ENCODE data around the gene SLC51A.
"Not testable (repeated sequence)": the region's sequence is repeated elsewhere in the genome, so short reads cannot be mapped to it uniquely, and the experiment has no call there.

The SLC51A gene

DNA sequence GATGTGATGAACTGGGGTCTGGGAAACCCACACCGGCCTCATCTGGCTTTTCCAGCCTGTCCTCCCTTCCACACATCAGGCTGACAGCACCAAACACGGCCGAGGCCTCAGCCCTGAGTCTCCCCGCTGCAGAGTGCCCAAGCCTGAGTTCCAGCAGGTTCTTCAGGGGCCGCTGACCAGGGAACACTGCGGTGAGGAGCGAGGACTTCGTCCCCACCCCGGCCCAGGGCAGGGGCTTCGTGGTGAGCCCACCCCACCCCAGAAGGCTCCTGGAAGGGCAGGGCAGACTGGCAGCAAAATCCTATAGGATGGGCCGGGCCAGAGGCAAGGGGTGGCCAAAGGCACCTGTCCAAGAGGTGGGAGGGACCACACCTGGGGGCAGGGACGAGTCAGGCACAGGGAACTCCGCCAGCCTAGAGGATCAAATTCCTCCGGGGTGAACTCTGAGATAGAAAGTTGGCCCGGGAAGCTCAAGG is at the start of gene SLC51A:
Gene SLC51A (plus strand): TSS at position 446 of the 476 bp plus-strand sequence. CDS start 179 bp downstream, outside the sequence.
- no peak for DNase-seq

DNA sequence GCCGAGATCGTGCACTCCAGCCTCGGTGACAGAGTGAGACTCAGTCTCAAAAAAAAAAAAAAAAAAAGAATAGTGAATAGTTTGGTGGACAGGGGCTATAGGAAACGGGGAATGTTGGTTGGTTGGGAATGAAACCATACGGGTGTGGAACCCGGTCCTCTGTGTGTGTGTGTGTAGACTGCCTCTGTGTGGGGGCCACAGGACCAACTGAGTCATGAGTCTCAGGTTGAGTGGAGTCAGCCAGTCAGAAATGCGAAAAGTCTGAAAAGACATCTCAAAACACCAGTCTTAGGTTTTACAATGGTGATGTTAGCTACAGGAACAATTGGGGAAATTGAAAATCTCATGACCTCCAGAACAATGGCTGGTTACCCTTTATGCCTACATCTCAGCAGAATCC is 49.6 kb upstream of the SLC51A start:
- DNase-seq: no peak

GRCh38 chr3:196168808-196169391 is 47.4 kb upstream of the SLC51A start:
- no peak for DNase-seq

GRCh38 chr3:196169836-196170240 is 46.5 kb upstream of the SLC51A start:
- no peak for DNase-seq

DNA sequence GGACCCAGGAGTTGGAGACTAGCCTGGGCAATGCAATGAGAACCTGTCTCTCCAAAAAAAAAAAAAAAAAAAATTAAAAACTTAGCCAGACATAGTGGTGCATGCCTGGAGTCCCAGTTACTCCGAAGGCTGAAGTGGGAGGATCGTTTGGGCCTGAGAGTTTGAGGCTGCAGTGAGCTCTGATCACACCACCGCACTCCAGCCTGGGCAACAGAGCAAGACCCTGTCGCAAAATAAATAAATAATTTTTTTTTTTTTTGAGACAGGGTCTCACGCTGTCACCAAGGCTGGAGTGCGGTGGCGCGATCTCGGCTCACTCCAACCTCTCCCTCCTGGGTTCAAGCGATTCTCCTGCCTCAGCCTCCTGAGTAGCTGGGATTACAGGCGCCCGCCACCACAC is 46.0 kb upstream of the SLC51A start:
- not testable (repeated sequence) for DNase-seq

GRCh38 chr3:196174652-196175051 is 41.7 kb upstream of the SLC51A start:
- no peak for DNase-seq

DNA sequence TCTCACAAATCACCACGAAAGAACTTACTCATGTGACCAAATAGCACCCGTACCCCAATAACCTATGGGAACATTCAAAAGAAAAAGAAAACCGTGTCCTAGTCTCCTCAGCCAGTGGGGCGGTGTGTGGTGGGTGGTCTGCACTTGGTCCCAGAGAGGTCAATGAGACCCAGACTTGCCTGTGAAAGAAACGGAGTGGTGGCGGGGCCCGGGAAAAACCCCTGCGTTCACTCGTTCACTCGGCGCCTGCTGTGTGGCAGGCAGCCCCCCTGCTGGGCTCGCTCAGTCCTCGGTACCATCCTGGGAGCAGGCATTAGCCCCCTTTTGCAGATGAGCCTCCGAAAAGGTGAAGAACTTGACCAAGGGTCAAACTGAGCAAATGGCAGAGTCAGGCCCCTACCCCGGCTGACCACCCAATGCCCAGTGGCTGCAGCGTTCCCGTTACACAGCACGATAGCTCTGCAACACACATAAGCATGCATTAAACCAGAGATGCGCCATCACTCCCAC is 41.2 kb upstream of the SLC51A start:
- DNase-seq: no peak

- no peak for DNase-seq
These were observed 40.6 kb upstream of the SLC51A start for GRCh38 chr3:196175722-196176121.

GRCh38 chr3:196177567-196177966 is 38.8 kb upstream of the SLC51A start:
- DNase-seq: no peak

DNA sequence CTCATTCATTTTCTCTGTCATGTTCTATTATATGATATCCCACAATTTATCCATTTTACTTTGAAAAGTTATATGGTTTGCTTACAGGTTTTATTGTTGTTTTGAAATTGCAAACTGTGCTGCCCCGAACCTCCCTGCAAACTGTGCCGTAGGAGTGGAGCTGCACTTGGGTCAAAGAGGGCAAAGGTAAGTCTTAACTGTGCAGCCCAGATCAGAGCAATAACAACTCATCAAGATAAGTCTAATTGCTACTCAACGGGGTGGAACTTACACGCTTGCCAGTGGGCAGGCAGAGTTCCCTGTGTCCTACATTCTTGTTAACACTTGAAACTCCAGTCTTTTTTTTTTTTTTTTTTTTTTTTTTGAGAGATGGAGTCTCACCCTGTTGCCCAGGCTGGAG is 38.4 kb upstream of the SLC51A start:
- no peak for DNase-seq

GRCh38 chr3:196178993-196179379 is 37.3 kb upstream of the SLC51A start:
- DNase-seq: no peak

- peak; percentile 49 for DNase-seq
These were observed 36.7 kb upstream of the SLC51A start for GRCh38 chr3:196179380-196180308.

DNA sequence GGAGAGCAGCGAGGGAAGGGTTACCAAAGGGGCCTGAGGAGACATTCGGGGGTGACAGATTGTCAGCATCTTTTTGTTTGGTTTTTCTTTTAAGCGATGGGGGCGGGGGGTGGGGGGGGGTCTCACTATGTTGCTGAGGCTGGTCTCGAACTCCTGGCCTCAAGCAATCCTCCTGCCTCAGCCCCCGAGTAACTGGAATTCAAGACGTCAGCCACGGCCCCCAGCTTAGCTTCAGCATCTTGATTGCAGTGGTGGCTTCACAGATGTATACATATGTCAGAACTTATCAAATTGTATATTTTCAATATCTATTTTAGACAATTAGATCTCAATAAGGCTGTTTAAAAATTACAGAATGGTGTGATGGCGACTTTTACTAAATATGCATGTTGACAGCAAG is 36.0 kb upstream of the SLC51A start:
- DNase-seq: no peak

DNA sequence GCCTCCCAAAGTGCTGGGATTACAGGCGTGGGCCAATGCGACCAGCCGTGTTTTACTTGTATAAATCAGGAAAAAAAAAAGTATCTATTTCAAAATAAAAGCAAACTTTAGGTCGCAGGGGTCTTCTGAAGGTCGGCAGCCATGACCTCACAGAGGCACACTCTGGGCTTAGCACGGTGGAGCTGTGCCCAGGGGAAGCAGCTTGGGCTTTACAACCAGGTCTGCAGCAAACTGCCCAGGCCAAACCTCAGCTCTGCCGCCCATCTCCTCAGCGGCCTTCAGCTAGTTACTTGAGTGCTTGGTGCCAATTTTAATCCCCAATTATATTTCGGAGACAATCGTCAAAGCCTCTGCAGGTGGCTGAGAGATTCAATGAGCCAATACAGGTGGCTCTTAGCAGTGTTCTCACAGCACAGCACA is 35.2 kb upstream of the SLC51A start:
- DNase-seq: no peak

DNA sequence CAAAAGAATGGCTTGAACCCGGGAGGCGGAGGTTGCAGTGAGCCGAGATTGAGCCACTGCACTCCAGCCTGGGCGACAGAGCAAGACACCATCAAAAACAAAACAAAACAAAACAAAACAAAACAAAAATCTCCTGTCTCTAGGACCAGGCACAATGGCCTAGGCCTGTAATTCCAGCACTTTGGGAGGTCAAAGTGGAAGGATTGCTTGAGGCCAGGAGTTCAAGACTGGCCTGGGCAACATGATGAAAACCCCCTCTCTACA is 32.2 kb upstream of the SLC51A start:
- DNase-seq: not testable (repeated sequence)

GRCh38 chr3:196184881-196185280 is 31.5 kb upstream of the SLC51A start:
- DNase-seq: no peak

DNA sequence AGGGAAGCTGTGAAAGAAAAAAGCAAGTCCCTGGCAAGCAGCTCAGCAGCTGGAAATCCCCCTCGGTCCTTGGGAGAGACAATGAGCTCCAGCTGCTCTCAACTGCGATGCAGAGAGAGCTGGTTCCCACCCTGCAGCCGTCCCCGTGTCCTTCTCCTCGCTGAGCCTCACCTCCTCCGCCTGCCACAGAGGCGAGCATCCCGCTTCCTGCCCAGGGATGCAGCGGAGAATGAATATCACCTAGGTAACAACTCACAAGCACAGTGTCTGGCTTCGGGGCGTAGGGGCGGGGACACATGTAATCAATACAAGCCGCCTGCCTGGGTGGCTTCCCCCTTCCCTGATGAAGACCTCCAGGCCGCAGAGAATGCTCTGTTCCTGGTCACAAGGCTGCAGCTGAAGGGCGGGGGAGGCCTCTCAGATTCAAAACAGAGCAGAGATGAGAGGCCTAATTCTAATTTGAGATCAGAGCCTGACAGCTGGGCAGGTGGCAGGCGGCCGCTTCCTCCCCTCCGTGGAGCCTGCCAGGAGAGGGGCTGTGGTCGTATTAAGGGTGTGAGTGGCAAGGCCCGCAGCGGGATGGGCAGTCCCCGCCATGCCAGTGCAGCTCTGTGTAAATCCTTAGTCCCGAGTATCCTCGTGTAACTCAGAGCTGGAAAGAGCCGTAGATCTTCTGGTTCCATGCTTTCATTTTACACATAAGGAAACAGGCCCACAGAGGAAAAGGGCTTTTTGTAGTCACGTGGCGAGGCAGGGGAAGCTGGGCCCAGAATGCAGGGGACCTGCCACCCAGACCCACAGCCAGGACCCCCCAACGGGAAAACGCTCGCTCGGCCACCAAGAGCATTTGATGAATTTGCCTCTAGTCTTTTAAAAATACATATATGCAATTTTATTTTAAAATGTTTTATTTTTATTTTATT is 29.4 kb upstream of the SLC51A start:
- no peak for DNase-seq

- DNase-seq: no peak
These were observed 26.6 kb upstream of the SLC51A start for GRCh38 chr3:196189566-196190347.

DNA sequence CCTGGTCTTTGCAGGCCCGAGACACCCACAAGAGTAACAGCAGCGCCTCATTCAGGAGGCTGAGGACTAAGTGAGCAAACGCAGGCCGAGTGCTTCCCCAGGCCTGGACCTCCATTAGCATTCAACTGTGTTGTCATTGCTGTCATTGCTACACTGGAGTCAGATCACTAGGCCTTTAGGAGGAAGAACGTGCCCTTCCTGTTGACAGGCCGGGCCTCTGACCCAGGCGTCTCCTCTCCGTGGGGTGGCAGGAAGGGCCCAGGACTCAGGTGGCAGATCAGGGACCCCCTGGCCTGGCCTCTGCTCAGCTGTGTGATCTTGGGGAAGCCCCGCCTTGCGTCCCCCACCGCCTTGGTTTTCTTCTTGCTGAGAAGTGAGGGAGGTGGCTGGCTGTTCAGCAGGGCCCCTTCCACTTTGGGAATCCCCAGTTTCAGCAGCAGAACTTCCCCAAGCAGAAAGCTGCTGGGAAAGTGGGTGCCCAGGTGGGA is 24.3 kb upstream of the SLC51A start:
- DNase-seq: no peak

DNA sequence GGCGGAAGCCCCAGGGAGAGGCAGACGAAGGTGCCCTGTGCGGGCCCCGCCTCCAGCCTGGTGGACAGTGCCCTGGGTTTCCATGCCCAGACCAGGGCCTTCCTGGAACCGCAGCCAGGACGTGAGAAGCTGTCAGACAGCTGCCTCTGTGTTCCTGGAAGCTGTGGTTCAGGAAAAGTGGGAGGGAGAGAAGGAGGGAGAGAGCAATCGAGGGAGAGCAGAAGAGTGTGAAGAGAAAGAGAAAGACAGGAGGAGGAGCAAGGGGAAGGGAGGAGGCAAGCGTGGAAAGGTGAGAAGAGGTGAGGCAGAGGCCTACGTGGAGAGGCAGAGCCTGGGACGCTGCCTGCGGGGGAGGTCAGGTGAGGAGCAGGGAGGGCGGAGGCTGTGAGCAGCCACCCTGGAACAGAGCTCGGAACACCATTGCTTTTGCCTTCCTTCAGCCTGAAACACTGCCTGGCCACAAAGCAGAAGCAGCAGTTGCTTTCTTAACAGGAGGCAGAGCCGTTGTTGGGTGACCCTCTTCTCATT is 23.7 kb upstream of the SLC51A start:
- DNase-seq: no peak

DNA sequence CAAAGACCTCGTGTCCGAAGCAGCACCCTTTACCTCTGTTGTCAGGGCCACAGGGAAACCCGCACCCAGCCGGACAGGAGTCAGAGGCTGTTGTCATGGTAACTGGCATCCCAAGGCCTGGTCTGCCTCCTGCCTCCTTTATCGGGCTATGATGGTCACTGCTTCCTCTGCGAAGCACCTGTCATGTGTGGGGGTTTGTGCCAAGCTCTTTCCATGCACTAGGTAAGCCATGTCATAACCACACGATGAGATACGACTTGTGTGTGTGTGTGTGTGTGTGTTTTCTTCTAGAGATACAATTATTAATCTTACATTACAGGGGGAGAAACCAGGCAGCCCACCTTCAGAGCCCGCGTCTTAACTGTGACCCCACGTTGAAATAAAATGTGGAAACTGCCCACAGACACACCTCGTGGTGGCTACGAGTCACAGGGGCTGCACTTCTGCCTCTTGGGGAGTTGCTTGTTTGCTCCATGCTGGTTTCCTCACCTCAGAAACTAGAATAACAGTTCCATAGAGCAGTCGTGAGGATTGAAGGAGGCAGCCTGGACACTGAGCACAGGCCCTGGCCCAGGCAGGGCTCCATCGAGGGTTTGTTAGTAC is 23.1 kb upstream of the SLC51A start:
- DNase-seq: no peak

Measured in GOT3 (cell line).